Stimulated activated CD8-positive, alpha-beta memory T cell treated with anti-CD3 and anti-CD28 coated beads, Interleukin-12 subunit alpha, Interleukin-12 subunit beta, amount 100 ng/mL, for 4 hours (primary cell): ENCODE data around the gene TGIF1.
A peak's percentile ranks its signal among the peaks of the same experiment; 100 is the strongest.
"Not testable (repeated sequence)": the region's sequence is repeated elsewhere in the genome, so short reads cannot be mapped to it uniquely, and the experiment has no call there.

Experiments
- DNase-seq: peaks from one replicate; pipeline ENCODE4 v3.0.0-alpha.2; 2020; ENCODE audit warnings: low read depth

The TGIF1 gene

GRCh38 chr18:3450012-3450798 lies at the start of gene TGIF1:
TGIF1 (plus strand) TSS chr18:3450172; CDS start chr18:3450490, 318 bp downstream.
- DNase-seq = peak; percentile 63

GRCh38 chr18:3400567-3401296 lies 49.2 kb upstream of the TGIF1 start:
- DNase-seq = no peak

GRCh38 chr18:3401669-3402620 lies 48.0 kb upstream of the TGIF1 start:
- no peak for DNase-seq

GRCh38 chr18:3402982-3403451 lies 47.0 kb upstream of the TGIF1 start:
- no peak for DNase-seq

- DNase-seq = no peak
Observed at GRCh38 chr18:3405713-3406112, 44.3 kb upstream of the TGIF1 start.

GRCh38 chr18:3408107-3408506 lies 41.9 kb upstream of the TGIF1 start:
- DNase-seq = no peak

GRCh38 chr18:3409811-3410210 lies 40.2 kb upstream of the TGIF1 start:
- DNase-seq = no peak

GRCh38 chr18:3410273-3410672 lies 39.7 kb upstream of the TGIF1 start:
- DNase-seq = no peak

GRCh38 chr18:3410876-3411275 lies 39.1 kb upstream of the TGIF1 start:
- not testable (repeated sequence) for DNase-seq

GRCh38 chr18:3411327-3411726 lies 38.6 kb upstream of the TGIF1 start:
- DNase-seq = no peak

GRCh38 chr18:3411854-3412268 lies 38.1 kb upstream of the TGIF1 start:
- no peak for DNase-seq

- not testable (repeated sequence) for DNase-seq
Observed at GRCh38 chr18:3412528-3412927, 37.4 kb upstream of the TGIF1 start.

GRCh38 chr18:3415110-3415509 lies 34.9 kb upstream of the TGIF1 start:
- no peak for DNase-seq

- DNase-seq = no peak
Observed at GRCh38 chr18:3418083-3418482, 31.9 kb upstream of the TGIF1 start.

GRCh38 chr18:3420919-3421279 lies 29.1 kb upstream of the TGIF1 start:
- DNase-seq = no peak

GRCh38 chr18:3422905-3423304 lies 27.1 kb upstream of the TGIF1 start:
- no peak for DNase-seq

GRCh38 chr18:3424280-3424890 lies 25.6 kb upstream of the TGIF1 start:
- DNase-seq = no peak

GRCh38 chr18:3425030-3425429 lies 24.9 kb upstream of the TGIF1 start:
- no peak for DNase-seq

- DNase-seq = no peak
Observed at GRCh38 chr18:3425446-3425845, 24.5 kb upstream of the TGIF1 start.

GRCh38 chr18:3426074-3426473 lies 23.9 kb upstream of the TGIF1 start:
- DNase-seq = no peak

- no peak for DNase-seq
Observed at GRCh38 chr18:3427944-3428343, 22.0 kb upstream of the TGIF1 start.

- DNase-seq = no peak
Observed at GRCh38 chr18:3429121-3429520, 20.9 kb upstream of the TGIF1 start.
